GM18873 (cell line): Measurements from ENCODE around the gene ZSCAN12.
A peak's percentile ranks its signal among the peaks of the same experiment; 100 is the strongest.
"Not testable (repeated sequence)": the region's sequence is repeated elsewhere in the genome, so short reads cannot be mapped to it uniquely, and the experiment has no call there.

Experiments
- ATAC-seq: cut with Tn5 transposase; IDR thresholded peaks from one replicate; pipeline ENCODE4 v1.9.1; 2021; ENCODE audit warnings: mild to moderate bottlenecking, moderate library complexity, moderate number of reproducible peaks; ENCODE audit not compliant: unreplicated experiment, low FRiP score

Gene ZSCAN12

DNA sequence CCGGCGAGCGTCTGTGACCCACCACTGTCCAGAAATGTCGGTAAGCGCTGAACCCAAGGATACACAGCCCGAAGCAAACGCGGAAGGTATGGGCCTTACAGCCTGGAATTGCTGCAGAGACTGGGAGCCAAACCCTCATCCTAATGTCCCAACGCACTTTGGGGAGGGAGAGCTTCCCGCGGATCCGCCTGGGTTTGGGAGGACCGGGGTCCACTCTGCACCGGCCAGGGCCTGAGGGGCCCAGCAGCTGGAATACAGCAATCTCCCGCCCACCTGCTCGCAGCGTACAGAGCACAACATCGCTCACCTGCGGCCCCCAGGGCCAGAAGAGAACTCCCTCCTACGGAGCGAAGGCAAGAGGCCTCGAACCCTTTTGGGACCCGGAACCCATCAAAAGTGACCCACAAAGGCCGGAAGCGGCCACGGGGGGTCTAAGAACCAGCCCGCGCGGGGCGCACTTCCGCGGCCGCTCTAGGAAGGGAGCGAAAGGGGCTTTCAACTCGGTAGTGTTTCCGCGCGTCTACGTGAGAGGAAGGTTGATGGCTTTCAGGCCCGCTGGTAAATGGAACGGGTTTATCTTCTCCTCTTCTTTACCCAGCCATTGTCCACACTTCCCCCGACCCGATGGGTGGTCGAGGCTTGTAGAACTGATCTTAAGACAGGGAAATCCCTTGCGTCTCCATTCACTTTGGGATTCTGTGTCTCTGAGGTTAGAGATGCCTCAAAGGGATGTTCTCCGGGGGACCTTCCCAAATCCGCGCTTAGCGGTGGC is at the start of gene ZSCAN12:
Gene ZSCAN12, minus strand, starts transcription at position 398 of the 772 bp plus-strand sequence. CDS start 1,342 bp downstream, outside the sequence.
- peak; percentile 71 for ATAC-seq

DNA sequence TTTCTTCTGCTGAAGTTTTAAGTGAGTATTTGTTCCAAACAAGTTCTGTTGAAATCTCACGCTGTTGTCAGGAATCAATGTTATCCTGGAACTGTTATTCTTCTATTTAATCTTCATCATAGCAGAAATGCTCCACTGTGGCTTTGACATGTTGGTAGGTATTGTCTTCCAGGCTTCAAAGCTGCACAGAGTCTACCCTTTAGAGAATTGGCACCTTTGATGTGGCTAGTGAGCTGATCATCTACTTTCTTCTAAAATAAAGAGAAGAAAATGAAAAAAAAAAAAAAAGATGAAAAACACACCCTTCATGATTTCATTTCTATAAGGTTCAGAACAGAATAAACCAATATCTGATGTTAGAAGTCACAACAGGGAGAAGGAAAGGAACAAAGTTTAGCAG is 49.5 kb upstream of the ZSCAN12 start:
- no peak for ATAC-seq

DNA sequence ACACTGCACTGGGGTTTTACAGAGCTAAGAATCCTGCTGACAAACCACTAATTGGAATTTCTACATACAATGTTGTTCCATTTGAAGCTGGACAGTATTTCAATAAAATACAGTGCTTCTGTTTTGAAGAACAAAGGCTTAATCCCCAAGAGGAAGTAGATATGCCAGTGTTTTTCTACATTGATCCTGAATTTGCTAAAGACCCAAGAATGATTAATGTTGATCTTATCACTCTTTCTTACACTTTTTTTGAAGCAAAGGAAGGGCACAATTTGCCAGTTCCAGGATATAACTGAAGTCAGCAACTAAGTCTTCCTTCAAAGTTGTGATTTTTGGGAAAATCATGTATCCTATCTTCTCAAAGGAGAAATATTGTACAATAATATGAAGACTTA is 48.0 kb upstream of the ZSCAN12 start:
- ATAC-seq: not testable (repeated sequence)

DNA sequence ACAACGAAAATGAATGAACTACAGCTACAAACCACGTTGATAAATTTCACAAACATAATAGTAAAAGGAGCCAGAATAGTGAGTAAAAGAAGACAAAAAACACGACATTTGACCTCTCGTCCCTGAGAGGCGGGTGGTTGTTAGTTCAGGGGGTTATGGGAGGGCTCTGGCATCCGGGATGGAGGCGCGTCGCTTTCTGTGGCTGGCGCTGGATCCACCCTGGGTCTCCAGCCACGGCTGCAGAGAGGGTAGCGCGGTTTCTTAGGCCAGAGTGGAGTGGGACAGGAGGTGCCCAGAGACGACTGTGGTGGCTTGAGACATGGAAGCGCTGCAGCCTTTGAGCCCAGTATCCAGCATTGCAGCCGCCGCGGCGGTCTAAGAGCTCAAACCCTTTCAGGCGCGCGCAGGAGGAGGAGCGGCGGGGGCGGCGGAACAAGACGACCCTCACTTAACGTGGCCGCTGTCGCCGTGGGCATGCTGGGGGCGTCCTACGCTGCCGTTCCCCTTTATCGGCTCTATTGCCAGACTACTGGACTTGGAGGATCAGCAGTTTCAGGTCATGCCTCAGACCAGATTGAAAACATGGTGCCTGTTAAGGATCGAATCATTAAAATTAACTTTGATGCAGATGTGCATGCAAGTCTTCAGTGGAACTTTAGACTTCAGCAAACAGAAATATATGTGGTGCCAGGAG is 47.4 kb upstream of the ZSCAN12 start:
- no peak for ATAC-seq

DNA sequence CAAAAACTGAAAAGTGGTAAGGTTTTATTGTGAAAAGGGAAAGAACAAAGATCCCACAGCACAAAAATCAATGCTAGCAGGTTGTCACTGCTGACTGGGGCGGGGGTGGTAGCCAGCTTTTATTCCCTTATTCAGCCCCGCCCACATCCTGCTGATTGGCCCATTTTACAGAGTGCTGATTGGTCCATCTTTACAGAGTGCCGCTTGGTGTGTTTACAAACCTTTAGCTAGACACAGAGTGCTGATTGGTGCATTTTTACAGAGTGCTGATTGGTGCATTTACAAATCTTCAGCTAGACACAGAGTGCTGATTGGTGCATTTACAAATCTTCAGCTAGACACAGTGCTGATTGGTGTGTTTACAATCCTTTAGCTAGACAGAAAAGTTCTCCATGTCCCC is 45.2 kb upstream of the ZSCAN12 start:
- ATAC-seq: not testable (repeated sequence)

DNA sequence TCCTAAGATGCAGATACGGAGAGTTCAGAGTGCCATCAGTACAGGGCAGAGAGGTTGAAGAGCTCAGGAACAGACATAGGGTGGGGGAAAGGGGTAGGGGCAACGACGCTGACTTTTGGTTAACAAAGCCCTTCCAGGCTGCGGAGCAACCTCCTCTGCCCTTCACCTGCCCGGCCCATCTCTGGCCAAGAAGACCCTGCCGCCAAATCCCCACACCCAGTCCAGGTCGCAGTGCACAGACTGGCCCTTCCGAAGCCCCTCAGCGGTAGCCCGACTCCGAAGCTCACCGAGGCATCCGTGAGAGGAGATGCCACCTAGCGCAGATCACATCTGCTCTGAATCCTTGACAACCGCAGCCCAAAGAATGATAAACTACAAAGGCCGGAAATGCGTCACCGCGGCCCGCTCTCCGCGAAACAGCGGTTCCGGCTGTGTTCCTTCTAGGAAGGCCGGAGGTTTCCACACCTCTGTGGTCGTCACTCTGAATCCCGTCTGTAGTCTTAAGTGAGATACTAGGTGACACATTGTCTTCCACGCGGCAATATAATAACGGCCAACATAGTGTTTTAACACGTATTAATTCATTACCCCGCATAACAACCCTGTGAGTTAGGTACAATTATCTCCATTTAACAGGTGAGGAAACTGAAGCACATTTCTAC is 43.7 kb upstream of the ZSCAN12 start, which contains the start of gene ZSCAN23:
Gene ZSCAN23, minus strand, starts transcription at position 380 of the 662 bp plus-strand sequence. CDS start 7,225 bp downstream, outside the sequence.
- no peak for ATAC-seq

DNA sequence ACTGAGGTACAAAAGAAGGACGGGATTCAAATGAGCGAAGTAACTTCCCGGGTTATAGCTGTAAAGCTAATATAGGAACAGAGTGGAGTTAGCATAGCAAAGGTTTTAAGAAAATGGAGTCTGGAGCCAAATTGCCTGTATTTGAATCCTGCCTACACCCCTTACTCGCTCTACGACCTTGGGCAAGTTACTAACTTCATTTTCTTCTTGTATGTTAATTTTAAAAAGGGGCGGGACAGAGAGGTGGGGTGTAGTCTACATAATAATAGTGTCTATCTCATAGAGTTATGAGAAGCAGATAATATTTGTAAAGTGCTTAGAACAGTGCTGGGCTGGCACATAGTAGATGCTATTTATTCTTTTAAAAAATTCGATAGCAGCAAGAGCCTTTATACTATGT is 43.0 kb upstream of the ZSCAN12 start:
- ATAC-seq: no peak

DNA sequence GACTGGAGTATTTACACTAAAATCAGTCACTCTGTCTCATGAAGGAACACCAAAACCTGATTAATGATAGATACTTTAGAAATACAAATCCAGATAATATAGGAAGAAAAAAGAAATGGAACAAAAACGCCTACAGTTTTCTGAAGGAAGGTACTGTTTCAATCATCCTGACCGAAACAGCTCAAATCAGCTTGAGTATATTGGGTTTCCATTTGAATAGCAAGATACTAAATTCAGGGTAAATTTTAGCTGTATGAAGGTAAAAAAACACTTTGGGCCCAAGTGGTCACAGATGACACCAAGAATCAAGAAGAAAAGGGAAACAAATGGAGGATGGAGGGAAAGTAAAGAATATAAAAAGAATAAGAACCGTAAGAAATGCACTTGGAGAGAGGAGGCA is 36.9 kb upstream of the ZSCAN12 start:
- ATAC-seq: no peak

DNA sequence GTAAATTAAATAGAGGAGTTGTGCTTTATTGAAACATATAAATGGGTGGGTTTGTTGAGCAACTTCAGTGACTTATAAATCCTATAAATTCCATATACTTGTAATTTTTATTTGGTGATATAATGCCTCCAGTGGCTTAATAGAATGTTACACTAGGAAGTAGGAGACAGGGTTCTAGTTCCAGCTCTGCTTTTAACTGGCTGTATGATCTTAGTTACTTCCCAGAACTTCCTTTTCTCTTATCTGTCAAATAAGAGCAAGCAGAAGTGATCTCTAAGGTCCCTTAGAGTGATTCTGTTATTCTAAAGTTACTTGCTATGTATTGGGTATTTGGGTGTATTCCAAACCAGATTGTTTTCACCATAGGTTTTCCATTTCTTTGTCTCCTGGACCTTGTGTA is 33.6 kb upstream of the ZSCAN12 start:
- ATAC-seq: no peak

DNA sequence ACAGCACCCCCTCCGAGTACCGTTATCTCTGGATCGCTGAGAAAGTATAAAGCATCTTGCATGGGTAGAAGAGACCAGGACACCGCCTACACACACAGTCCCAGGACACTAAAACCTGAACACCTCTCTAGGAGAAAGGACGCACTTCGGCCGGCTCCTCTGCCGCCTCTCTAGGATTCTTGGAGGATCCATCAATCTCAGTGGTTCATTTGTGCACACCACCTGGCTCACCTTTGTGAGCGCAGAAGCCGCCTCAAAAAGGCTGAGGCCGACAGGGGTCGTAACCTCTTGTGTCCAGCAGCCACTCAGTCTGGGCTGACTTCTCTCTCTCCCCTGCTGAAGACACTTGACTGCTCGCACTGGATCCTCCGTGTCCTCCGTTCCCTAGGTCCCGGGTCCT is 30.2 kb upstream of the ZSCAN12 start:
- no peak for ATAC-seq

DNA sequence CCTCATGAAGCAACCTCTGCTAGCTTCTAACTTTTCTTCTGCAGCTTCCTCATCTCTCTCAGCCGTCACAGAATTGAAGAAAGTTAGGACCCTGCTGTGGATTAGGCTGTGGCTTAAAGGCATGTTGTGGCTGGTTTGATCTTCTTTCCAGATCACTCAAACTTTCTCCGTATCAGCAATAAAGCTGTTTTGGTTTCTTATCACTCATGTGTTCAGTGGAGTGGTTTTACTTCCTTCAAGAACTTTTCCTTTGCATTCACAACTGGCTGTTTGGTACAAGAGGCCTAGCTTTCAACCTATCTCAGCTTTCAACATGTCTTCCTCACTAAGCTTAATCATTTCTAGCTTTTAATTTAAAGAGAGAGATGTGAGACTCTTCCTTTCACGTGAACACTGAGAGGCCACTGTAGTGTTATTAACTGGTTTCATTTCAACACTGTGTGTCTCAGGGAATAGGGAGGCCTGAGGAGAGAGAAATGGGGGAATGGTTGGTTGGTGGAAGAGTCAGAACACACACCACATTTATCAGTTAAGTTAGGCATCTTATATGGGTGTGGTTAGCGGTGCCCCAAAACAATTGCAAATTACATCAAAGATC is 26.5 kb upstream of the ZSCAN12 start:
- no peak for ATAC-seq

DNA sequence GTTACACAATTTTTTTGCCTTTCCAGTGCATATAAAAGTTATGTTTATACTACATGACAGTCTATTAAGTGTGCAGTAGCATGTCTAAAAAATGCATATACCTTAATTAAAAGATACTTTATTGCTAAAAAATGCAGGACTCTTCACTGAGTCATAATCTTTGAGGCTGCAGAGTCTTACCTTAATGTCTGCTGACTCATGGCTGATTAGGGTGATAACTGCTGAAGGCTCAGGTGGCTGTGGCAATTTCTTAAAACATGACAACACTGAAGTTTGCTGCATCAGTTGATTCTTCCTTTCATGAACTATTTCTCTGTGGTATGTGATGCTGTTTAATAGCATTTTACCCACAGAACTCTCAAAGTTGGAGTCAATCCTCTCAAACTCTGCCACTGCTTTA is 24.6 kb upstream of the ZSCAN12 start:
- ATAC-seq: no peak

DNA sequence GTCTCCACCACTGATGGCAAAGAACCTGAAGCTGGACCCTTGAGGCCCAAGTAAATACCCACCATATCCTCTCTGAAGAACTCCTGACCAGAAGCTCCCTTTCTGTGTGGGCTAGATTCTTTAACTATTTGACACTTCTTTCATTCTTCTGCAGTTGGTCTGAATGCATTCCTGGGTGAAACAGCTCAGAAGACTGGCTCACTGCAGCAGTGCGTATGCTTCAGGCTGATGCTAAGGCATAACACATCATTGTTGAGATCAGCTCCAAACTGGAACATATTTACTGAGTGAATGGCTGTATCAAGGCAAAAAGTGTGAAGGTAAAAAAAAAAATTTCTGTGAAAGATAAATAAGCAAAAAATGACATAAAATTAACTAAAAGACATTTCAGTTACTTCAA is 24.0 kb upstream of the ZSCAN12 start:
- ATAC-seq: no peak

DNA sequence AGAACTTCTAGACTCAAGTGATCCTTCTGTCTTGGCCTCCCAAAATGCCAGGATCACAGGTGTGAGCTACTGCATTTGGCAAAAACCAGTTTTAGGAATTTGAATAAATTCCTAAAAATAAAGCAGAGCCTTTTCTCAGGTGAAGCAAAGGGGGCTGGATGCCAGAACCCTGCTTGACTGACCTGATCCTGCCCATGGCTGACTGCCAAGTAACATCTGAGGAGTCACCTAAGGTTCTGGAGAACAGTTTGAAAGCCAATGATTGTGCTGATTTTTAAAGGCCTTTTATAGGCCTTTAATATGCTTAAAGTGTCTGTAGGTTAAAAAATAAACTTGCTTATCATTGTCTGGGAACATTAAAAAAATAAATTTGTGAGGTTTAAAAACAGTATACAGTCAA is 14.1 kb upstream of the ZSCAN12 start:
- no peak for ATAC-seq

DNA sequence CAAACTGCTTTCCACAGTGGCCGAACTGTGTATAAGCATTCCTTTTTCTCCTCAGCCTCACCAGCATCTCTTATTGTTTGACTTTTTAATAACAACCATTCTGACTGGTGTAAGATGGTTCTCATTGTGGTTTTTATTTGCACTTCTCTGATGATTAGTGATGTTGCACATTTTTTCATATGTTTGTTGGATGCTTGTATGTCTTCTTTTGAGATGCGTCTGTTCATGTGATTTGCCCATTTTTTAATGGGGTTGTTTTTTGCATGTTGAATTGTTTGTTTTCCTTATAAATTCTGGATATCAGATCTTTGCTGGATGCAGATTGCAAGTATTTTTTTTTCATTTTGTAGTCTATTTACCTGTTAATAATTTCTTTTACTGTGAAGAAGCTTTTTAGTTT is 11.2 kb upstream of the ZSCAN12 start:
- no peak for ATAC-seq

DNA sequence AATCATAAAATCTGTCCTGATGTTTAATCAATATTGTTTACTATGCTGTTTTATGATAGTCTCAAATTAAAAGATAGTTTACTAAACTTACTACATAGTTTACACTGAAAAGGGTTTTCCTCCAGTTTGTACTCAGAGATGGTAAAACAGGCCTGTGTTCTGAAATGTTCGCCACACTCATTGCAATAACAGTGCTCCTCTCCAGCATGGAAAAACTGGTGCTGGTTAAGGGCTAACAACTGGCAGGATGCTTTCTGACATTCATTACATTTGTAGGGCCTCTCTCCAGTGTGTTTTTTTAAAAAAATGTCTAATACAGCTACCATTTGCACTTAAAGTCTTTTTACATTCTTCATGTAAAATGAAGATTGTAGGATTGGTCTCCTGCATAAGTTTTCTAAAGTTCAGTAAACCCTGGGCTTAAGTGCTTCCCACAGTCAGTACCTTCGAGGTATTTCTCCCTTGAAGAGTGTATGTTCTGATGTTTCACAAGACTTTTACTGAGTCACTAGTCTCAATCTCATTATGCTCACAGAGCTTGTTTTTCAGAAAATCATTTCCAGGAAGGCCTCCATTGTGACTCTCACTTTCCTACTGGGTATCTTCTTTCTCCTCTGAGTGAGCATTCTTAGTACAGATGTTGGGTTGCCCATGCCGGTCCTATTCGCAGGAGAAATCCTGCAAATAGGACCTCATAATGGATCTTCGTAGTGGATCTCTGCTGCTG is 8.7 kb upstream of the ZSCAN12 start:
- ATAC-seq: no peak

DNA sequence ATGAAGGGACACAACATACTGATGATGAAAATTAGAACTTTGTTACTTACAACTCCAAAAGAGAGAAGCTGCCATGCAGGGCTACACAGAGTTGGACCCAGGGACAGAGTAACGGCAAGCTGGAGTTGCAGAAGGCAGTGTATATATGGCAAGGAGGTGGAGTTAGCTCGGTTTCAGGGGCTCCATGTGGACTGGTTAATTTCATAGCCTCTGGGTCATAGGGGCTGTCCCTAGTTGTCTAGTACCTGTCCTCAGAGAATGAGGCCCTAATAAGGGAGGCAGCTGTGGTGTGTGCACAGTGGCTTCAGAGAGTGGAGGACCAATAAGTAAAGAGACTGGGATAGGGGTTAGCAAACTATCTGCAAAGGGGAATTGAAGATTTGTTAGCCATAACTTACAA is 7.9 kb upstream of the ZSCAN12 start:
- ATAC-seq: no peak

DNA sequence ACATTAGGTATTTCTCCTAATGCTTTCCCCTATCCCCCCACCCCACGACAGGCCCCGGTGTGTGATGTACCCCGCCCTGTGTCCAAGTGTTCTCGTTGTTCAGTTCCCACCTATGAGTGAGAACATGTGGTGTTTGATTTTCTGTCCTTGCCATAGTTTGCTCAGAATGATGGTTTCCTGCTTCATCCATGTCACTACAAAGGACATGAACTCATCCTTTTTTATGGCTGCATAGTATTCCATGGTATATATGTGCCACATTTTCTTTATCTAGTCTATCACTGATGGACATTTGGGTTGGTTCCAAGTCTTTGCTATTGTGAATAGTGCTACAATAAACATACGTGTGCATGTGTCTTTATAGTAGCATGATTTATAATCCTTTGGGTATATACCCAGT is 4.4 kb upstream of the ZSCAN12 start:
- not testable (repeated sequence) for ATAC-seq

DNA sequence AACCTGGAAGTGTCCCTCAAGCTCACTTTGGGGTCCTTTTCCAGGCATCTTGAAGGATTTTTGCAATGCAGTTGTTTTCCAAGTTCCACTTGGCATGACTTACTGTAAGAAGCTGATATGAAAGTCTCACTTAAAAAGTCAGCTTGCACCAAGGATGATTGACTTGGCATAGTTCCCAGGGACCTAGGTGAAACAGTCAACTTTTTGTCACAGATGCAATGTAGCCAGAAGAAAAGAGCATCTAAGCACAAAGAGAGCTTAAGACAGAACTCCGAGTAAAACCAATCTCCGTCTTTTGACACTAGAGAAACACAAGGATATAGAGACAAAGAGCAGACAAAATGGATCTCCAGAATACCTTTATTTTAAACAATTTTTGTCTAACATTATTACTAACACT is 2.6 kb upstream of the ZSCAN12 start:
- ATAC-seq: no peak

DNA sequence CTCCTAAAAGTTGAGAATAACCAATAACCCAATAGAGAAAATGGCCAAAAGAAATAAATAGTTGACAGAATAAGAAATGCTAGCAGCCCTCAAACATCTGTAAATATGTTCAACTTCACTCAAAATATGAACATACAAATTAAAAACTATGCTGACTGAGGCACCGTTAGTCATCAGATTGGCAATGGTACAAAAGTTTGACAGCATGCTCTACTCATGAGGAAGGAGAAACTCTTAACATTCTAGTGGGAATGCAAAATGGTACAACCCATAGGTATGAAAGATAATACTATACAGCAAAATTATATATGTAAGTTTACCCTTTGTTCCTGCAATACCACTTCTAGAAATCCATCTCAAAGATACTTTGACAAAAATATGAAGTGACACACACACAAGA is 1.6 kb upstream of the ZSCAN12 start:
- no peak for ATAC-seq

DNA sequence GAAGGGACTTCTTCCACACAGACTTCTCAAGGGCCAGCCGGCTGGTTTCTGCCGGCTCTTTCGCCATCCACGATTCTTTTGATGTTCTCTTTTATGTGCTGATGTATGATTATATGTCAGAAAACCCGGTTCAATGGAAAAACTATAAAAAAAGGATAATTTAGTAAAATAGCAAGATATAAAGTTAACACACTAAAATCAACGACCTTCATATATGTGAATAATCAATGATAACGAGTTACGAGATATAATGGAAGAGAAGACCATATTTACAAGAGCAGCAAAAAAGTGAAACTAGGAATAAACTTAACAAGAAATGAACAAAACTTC is 540 bp upstream of the ZSCAN12 start:
- no peak for ATAC-seq
